GM18873 (cell line): Measurements from ENCODE around the gene MTF1.
"Not testable (repeated sequence)": the region's sequence is repeated elsewhere in the genome, so short reads cannot be mapped to it uniquely, and the experiment has no call there.

ENCODE experiments used
- ATAC-seq: cut with Tn5 transposase; IDR thresholded peaks from one replicate; pipeline ENCODE4 v1.9.1; 2021; ENCODE audit warnings: mild to moderate bottlenecking, moderate library complexity, moderate number of reproducible peaks; ENCODE audit not compliant: unreplicated experiment, low FRiP score

MTF1 gene

DNA sequence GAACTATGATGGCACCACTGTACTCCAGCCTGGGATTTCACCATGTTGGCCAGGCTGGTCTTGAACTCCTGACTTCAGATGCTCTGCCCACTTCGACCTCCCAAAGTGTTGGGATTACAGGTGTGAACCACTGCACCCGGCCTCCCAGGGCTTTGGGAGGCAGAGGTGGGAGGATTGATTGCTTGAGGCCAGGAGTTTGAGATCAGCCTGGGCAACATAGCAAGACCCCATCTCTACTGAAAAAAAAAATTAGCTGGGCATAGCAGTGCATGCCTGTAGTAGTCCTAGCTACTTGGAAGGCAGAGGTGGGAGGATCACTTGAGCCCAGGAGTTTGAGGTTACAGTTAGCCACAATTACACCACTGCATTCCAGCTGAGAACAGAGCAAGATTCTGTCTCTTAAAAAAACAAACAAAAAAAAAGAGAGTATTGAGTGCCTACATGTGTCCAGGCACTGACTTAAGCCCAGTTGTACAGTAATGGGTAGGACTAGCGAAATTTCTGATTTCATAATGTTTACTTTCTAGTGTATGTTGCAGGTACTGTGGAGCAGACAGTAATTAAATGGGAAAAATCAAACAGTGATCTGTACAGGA lies 61.5 kb downstream of the MTF1 start:
- no peak for ATAC-seq

DNA sequence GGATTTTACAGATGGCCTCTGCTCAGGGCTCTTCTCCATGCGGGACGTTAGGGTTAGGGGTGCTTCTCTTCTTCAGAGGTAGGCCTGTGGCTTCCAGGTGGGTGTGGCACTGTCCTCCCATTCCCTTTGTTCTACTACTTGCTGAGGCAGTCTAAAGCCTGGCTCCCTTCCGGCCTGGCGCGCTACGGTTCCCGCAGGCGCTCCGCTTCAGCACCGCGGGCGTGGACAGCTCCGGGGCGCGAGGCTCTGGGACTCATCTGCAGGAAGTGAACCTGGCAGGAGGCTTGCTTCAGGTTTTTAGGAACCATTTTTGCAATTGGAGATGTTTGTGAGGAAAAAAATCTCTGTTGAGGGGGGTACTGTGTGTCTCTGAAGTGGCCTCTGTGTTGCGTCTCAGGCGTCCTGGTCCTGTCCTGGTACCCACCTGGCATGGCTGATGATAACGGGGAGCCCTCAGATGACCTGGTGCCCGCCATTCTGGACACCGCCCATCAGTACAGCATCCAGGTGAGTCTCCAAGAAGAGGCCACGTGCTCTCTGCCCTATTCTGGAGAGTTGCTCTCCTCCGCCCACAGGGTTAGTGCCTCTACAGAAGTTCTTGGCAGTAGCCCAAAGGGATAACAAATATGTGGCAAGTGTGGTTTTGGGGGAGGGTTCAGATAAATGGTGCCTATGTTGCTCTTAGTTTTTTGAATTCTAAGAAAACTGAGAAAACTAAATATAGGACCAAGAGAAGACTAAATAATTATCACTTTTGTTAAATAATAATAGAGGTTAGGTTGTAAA lies 63.9 kb downstream of the MTF1 start:
- no peak for ATAC-seq

DNA sequence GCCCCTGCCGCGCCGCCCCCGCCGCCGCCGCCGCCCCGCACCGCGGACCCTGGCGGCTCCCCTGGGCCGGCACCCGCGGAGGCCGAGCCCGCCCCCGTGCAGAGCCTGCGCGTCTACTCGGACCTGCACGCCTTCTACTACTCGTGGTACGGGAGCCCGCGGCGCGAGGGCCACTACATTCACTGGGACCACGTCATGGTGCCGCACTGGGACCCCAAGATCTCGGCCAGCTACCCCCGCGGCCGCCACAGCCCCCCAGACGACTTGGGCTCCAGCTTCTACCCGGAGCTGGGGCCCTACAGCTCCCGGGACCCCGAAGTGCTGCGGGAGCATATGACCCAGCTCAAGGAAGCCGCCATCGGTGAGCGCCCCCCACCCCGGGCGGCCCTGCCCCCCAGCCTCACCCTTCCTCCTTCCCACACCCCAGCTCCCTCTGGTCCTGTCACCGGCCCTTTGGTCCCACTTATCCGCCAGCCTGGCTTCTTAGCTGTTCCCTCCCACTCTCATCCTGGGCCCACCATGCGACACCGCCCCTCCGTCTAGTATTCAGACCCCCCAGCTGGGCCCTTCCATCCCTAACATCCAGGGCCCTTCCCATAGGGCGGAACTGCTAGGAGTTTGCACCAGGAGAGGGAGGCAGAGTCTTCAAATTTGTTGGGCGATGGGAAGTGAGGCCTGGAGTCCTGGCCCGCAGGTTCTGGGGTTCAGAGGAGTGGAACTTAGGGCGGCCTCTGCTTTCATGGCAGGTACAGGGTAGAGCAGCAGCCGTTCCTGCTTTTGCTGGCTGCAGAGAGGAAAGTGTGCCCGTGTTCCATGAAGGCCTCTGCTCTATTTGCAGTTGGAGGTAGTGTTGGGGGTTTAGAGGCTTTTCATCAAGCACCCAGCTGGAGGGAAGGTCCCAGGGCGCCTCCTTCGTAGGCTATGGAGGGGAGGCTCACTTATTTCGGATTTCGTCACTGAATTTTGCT lies 64.7 kb downstream of the MTF1 start:
- ATAC-seq, result no peak

DNA sequence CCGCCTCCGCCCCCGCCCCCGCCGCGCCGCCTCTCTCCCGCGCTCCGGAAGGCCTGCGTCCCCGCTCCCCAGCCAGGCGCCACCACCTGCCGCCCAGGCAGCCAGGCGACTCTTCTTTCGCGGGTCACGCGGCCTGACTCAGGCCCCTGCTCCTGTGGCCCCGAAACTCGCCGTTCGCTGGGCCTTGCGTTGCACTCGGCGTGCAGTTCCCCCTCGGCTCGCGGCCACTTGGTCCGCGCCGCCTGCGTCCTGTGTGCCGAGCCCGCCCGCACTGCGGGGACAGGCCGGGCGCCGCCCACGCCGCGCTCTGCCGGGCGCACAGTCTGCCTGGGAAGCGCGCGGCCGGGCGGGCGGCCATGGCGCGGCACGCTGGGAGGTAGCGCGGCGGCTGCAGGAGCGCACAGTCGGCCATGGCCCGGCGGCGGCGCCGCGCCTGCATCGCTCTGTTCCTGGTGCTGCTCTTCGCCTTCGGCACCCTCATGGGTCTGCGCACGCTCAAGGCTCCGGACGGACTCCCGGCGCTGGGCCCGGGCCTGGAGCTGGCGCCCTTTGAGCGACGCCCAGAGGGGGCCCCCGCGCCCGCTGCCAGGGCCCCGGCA lies 65.5 kb downstream of the MTF1 start, which contains the start of gene MANEAL:
TSS of gene MANEAL (plus strand) at position 75 of the 599 bp plus-strand sequence. CDS start at position 411, 336 bp downstream.
- no peak for ATAC-seq

DNA sequence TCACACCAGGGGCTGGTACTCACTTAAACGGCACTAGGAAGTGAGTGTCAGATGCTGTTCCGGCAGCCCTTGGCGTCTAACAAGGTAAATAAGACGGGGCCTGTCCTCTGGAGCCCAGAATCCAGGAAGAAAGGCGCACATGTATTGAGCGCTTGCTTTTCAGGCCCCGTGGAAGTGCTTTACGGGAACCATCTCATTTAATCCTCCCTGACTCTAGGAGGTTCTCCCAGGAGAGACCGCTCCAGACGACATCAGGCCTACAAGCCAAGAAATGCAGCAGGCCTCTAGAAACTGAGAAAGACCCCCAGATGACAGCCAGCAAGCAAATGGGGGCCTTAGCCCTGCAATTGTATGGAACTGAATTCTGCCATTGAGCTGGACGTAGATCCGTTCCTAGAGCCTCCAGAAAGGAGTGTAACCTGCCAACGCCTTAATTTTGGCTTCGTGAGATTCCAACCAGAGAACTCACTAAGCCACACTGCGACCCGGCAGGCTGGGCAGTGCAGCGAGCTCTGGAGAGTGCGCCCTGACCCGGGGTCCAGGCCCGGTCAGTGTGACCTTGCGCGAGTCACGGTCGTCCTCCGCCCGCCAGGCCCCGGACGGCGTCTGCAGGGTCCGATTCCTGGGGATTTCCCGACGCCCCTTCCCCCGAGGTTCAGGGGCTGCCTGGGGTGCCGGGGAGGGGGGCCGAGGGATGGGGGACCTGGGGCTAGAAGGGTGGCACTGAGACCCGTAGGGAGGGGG lies 66.3 kb downstream of the MTF1 start:
- no peak for ATAC-seq

DNA sequence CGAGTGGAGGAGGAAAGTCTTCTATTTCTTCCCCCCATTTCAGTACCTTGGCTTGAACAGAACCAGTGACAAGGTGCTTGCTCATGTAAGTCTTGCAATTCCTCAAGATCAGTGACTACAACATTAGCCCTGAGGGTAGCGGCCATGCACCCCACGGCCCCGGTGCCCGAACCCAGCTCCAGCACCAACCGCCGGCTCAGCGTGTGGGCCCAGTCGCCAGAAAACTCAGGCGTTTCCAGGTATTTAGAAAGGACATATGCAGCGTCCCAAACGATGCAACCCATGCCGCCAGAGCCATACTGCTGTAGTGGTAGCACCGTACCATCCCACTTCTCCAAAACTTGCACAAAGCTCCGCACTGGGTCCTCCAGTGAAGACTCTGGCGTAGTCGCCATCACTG lies 76.9 kb downstream of the MTF1 start:
- no peak for ATAC-seq

DNA sequence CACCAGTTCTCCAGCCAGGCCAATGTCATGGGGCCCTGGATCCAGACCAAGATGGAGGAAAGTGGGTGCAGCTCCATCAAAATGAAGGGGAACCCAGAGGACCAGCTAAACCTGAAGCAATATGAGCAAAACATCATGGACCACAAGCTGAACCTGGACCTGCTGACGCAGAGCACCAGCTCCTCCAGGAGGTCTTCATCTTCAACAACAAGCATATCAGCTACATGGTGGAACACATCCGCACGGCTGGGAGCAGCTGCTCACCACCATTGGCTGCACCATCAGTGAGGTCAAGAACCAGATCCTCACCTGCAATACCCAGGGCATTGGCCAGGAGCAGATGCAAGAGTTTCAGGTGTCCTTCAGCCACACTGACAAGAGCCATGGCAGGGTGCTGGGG lies 80.7 kb downstream of the MTF1 start:
- no peak for ATAC-seq

DNA sequence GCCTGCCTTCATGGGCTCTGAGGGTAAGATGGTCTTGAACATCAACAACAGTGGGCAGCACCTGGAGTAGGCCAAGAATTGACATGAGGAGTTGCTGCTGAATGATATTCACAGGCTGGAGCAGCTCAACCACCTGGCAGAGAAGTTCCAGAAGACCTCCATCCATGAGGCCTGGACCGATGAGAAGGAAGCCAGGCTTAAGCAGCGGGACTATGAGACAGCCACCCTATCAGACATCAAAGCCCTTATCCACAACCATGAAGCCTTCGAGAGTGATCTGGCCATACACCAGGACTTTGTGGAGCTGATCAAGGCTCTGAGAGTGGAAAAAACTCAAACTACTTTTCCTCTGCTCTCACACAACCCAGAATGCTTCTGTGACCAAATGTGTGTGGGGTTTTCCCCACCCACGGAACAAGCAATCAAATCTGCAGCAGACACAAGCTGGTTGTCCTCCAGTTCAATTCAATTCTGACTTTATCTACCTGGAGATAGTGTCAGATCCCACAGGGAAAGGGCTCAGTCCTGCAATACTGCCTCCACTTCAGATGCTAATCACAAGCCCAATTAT lies 82.4 kb downstream of the MTF1 start:
- ATAC-seq, result no peak

DNA sequence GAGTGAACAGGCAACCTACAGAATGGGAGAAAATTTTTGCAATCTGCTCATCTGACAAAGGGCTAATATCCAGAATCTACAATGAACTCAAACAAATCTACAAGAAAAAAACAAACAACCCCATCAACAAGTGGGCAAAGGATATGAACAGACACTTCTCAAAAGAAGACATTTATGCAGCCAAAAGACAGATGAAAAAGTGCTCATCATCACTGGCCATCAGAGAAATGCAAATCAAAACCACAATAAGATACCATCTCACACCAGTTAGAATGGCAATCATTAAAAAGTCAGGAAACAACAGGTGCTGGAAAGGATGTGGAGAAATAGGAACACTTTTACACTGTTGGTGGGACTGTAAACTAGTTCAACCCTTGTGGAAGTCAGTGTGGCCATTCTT lies 88.0 kb downstream of the MTF1 start:
- ATAC-seq, result not testable (repeated sequence)

DNA sequence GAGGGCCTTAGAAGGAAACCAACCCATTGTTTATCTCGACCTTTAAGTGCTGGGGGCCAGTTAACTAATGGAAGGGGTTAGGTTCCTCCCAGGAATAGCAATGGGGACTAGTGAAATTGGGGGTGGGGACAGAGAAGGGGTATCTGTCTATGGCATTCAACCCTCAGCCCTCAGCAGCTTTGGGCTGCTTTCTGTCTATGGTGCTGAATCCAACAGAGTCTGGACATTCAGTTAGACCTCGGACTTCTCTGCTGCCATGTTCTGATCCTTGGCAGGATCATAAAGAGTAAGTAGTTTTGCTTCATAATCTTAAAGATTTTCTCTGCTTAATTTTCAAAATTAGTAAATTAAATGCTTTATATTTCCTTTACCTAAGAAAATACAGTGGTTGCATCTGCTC lies 91.9 kb downstream of the MTF1 start:
- ATAC-seq, result no peak

DNA sequence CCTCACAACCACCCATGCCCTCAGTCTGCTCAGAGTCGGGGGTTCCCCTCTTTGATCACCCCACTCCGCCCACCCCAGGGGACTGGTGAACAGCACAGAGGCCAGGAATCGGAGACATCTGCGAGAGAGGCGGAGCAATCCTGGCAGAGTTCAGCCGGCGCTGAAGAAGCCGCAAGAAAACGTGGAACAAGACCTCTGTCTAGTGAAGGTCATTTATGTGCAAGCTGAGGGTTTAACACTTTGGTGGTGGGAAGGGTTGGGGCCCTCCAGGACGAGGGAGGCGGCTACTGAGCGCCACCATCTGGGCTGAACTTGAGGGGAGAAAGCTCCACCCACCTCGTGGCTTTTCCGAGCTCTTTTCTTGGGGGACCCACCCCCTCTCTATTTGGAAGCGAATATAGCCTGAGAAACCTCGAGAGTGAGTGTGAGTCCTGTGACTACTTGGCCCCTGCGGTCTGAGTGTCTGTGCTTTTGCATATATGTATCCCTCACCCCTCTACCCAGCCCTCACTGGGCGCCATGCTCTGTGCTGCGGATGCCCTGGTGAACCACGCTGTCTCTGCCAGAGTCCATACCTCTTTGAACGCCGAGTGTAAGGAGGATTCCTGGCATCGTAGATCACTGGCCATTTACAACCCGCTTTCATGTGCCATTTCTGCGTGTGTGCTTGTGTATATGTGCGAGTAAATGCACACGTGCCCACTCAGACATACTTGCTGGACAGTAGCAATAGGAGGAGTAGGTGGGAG lies 93.3 kb downstream of the MTF1 start:
- ATAC-seq, result no peak

DNA sequence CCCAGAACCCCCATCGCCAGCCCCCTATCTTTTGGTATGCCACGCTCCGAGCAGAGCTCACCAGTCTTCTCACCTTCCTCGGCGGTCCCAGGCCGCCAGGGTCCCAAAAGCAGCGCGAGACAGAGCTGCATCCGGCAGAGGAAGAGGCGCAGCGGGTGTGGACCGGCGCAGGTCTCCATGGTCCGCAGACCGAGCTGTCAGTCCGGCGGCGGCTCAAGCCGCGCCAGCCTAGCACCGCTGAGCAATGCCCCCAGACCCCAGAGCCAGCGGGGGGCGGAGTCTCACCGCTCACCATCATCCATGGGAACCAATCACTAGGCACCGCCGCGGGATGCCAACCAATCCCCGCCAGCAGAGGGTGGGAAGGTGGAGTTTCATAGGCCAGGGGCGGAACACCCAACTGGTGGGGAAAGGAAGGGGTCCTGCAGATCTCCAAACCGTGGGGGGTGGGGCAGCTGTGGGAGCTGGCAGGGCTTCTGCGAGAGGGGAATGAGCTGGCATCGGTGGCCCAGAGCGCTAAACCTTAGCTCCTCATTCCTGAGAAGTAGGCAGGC lies 94.4 kb downstream of the MTF1 start, which contains the start of gene EPHA10:
TSS of gene EPHA10 (minus strand) at position 233 of the 554 bp plus-strand sequence. CDS start at position 179, 54 bp downstream.
- no peak for ATAC-seq

DNA sequence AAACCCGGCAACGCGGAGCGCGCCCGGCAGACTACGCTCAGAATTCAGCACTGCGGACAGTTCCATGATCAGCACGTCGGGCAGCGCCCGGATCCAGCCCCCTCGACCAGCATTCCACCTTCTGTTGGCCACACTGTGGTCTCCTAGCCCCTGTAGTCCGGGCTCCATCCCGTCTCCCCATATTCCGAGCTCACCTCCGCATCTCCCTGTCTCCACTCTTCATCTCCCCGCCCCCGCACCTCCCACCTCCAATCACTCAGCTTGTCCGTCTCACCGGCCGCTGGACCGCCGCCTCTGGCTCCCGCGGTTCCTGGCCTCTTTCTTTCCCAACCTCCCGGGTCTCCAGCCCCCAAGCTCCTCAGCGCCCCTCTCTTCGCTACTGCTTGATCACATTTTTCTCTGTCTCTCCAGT lies 95.0 kb downstream of the MTF1 start:
- no peak for ATAC-seq

DNA sequence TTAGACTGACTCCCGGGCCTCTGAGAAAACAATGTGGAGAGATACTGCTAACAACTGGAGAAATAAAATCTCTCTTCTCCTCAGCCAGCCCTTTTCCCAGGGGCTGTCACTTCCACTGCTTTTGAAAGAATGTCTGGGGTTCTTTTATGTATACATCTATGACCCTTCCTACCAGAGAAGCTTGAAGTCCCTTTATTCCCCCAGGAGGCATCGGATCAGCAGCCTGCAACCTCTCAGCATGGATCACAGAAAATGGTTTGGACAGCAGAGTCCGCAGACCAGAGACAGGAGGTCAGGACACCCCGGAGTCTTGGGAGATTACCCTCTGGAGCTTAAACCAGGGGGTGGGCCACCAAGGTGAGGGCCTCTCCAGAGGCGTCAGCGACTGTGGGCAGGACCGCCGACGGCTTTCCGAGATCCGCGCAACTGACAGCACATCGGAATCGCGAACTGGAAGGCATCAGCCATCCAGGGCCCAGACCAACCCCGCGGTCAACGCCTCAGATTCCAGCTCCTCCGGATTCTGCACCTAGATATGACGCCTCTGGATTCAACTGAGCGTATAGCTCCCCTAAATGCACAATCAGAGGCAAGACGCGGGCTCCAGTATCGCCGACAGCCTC lies 95.5 kb downstream of the MTF1 start:
- ATAC-seq, result no peak

DNA sequence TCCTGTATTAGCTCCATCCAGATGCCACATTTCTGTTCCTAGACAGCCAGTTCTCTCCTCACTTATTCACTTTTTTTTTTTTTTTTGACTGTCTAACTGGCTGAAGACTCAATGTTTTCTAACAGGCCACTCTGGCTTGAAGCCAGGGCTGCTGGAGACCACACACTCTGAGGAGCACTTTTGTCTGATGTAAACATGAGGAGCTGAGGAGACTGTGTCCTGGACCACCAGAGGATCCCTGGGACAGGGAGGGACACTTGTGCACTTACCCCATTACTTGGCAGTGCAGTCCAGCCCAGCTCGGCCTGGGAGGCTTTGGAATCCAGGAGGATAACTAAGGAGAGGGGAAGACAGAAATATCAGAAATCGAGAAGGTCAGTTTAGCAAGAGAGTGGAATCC lies 96.9 kb downstream of the MTF1 start:
- no peak for ATAC-seq

DNA sequence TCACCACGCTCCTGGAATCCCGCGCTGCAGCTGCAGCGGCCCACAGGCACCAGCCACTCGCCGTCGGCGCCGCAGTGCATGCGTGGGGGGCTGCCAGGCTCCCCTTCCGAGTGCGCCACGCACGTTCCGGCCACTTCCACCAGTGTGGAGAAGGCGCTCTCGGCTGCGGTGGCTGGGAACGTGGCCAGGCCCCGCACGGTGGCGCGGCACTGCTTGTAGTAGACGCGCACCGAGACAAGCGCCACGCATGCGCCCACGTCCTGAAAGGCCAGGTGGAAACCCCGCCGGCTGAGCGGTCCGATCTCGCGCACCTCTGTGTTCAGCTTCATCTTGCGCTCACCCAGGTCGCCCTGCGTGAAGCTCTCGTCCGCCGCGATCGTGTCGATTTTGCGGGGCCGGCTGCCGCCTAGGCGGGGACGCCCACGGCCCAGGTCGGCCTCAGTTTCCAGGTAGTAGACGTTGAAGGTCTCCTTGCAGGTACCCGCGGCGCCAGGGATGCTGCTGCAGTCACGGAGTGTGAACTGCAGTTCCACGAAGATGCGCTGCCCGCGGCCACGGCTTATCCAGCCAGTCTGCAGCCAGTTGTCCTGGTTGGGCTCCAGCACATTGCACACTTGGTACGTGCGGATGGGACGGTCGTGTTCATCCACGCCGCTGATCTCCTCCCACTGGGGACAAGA lies 97.8 kb downstream of the MTF1 start:
- no peak for ATAC-seq
